HG02870 (cell line): Measurements from ENCODE around the gene IGLL5.
"Not testable (repeated sequence)": the region's sequence is repeated elsewhere in the genome, so short reads cannot be mapped to it uniquely, and the experiment has no call there.

Experiments
- ATAC-seq: cut with Tn5 transposase; IDR thresholded peaks from one replicate; pipeline ENCODE4 v1.9.1; 2021; ENCODE audit warnings: mild to moderate bottlenecking, moderate library complexity; ENCODE audit not compliant: unreplicated experiment

Gene IGLL5

GRCh38 chr22:22912135-22912987 lies 24.7 kb downstream of the IGLL5 start:
- ATAC-seq: no peak

GRCh38 chr22:22912988-22913253 lies 25.3 kb downstream of the IGLL5 start:
- no peak for ATAC-seq

GRCh38 chr22:22913989-22914388 lies 26.4 kb downstream of the IGLL5 start:
- no peak for ATAC-seq

- no peak for ATAC-seq
These were observed 27.4 kb downstream of the IGLL5 start for GRCh38 chr22:22914726-22915669.

- no peak for ATAC-seq
These were observed 28.0 kb downstream of the IGLL5 start for GRCh38 chr22:22915670-22916035.

- ATAC-seq: no peak
These were observed 28.8 kb downstream of the IGLL5 start for GRCh38 chr22:22916215-22916951.

- ATAC-seq: no peak
These were observed 29.3 kb downstream of the IGLL5 start for GRCh38 chr22:22916952-22917290.

GRCh38 chr22:22917377-22917776 lies 29.8 kb downstream of the IGLL5 start:
- ATAC-seq: no peak

GRCh38 chr22:22918297-22918965 lies 30.8 kb downstream of the IGLL5 start:
- no peak for ATAC-seq

GRCh38 chr22:22919041-22919440 lies 31.4 kb downstream of the IGLL5 start:
- ATAC-seq: no peak

GRCh38 chr22:22920104-22920654 lies 32.6 kb downstream of the IGLL5 start:
- no peak for ATAC-seq

GRCh38 chr22:22920910-22921550 lies 33.4 kb downstream of the IGLL5 start:
- ATAC-seq: no peak

- ATAC-seq: no peak
These were observed 34.0 kb downstream of the IGLL5 start for GRCh38 chr22:22921575-22921974.

GRCh38 chr22:22922092-22922953 lies 34.7 kb downstream of the IGLL5 start:
- ATAC-seq: not testable (repeated sequence)

- no peak for ATAC-seq
These were observed 35.3 kb downstream of the IGLL5 start for GRCh38 chr22:22922954-22923319.

GRCh38 chr22:22923379-22923778 lies 35.8 kb downstream of the IGLL5 start:
- no peak for ATAC-seq

GRCh38 chr22:22923930-22924329 lies 36.3 kb downstream of the IGLL5 start:
- no peak for ATAC-seq

GRCh38 chr22:22924369-22925145 lies 36.9 kb downstream of the IGLL5 start:
- no peak for ATAC-seq
